NCI-H1048 (cell line): ENCODE results near the gene CHRNB1.

Experiments used
- DNase-seq: peaks from one replicate; lab custom pipeline; 2025; lab: John Stamatoyannopoulos, UW

The CHRNB1 gene, protein sequence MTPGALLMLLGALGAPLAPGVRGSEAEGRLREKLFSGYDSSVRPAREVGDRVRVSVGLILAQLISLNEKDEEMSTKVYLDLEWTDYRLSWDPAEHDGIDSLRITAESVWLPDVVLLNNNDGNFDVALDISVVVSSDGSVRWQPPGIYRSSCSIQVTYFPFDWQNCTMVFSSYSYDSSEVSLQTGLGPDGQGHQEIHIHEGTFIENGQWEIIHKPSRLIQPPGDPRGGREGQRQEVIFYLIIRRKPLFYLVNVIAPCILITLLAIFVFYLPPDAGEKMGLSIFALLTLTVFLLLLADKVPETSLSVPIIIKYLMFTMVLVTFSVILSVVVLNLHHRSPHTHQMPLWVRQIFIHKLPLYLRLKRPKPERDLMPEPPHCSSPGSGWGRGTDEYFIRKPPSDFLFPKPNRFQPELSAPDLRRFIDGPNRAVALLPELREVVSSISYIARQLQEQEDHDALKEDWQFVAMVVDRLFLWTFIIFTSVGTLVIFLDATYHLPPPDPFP

DNA sequence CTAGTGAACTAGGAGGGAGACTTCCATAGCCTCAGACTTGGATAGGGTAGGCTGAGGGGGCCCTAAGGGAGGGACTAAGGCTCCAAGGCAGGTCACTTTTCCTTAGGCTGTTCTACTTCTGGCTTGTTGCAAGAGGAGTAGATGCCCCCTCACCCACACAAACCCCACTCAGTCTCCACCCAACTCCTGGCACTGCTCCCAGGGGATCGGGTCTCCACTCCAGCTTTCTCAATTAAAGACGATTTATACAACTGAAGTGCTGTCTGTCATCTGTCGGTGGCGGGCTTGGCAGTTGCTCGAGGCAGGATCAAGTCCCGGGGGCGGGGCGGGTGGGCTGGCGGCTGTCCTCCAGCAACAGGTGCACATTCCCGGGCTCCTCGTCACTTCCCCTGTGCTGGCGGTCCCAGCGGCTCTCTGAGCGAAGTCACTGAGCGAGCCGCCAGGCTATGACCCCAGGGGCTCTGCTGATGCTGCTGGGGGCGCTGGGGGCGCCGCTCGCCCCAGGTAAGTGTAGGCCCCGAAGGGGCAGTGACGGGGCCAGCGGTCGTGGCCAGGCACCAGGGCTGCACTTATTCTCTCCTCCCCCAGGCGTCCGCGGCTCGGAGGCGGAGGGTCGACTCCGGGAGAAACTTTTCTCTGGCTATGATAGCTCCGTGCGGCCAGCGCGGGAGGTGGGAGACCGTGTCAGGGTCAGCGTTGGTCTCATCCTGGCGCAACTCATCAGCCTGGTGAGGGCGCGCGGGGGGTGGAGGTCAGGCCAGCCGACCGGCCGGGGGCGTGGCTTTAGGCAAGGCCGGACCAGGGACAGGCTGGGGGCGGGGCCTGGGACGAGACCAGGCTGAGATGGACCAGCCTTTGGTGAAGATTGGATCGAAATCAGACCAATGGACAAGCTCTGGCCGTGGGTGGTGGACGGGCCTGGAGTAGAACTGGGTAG, at the start of gene CHRNB1:
Gene CHRNB1 (plus strand): TSS at position 380 of the 937 bp plus-strand sequence. CDS start 67 bp downstream, at position 447.
- no peak for DNase-seq

- no peak for DNase-seq
Measured at GRCh38 chr17:7396147-7396546, 48.7 kb upstream of the CHRNB1 start.

GRCh38 chr17:7398612-7399011, 46.2 kb upstream of the CHRNB1 start:
- no peak for DNase-seq

DNA sequence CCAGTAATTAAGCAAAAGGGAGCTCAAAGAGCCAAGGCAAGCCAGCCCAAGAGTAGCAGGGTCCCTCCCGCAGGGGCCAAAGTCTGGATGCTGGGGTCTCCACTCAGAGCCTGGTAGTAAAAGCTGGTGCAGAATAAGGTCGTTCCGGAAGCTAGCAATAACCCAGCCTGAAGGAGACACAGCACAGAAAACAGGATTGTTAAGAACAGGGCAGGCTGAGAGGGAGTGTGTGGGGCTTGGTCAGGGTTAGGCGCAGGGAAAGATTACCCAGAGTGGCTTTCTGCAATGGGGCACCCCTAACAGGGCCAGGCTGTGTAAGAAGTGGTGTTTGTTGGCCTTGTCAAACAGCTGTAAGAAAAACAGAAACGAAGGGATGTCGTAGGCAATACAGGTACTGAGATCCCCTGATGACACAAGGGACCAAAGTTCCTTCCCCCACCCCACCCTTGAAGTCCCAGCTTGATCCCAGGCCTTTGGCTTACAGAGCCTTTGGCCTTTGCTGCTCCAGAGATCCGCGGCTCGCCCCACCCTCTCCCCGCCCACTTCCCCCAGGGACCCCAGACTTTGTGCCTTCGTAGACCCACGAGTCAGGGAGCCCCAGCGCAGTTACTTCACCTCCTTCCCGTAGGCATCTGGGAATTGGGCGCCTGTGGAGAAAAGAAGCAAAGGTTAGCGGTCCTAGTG, 41.7 kb upstream of the CHRNB1 start:
- DNase-seq = no peak

DNA sequence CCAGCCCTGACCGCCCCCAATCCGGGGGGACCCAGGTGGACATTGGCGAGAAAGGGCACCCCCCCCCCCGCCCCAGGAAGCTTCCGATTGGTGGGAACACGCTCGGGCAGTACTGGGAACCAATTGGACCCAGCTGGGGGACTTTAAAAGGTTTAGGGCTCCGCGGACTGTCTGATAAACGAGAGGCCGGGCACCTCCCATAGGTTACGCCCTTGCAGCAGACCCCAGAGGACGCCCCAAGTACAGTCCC, 41.2 kb upstream of the CHRNB1 start:
- no peak for DNase-seq

GRCh38 chr17:7403977-7404736, 40.7 kb upstream of the CHRNB1 start, which contains the start of gene TMEM256:
Gene TMEM256 (minus strand): TSS chr17:7404097. CDS start chr17:7404084, 13 bp downstream.
- peak; percentile 96 for DNase-seq

DNA sequence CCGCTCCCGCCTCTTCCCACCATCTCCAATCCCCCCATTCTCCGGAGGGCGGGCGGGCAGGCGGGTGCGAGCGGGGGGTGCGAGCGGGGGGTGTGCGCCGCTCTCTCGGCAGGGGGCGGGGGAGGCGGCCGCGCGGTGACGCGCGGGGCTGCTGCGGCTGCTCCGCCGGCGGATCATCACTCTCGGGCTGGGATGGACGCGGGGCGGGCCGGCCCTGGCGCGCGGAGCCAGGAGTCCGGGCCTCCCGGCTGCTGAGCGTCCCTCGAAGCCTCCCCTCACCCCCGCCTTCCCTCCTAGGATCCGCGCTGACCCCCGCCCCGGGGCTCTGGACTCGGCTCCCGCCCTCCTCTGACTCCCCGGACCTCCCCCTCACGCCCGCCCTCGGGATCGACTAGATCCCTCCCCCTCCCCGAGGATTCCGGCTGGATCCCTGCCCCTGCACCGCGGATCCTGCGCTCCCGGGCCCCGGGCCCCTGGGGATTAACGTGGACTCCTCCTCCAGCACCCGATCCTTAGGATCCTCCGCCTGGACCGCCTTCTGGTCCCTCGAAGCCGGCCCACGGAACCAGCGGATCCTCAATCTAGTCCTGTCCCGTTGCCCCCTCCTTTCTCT, 40.0 kb upstream of the CHRNB1 start:
- DNase-seq = peak; percentile 57

GRCh38 chr17:7405350-7406234, 39.3 kb upstream of the CHRNB1 start:
- no peak for DNase-seq

DNA sequence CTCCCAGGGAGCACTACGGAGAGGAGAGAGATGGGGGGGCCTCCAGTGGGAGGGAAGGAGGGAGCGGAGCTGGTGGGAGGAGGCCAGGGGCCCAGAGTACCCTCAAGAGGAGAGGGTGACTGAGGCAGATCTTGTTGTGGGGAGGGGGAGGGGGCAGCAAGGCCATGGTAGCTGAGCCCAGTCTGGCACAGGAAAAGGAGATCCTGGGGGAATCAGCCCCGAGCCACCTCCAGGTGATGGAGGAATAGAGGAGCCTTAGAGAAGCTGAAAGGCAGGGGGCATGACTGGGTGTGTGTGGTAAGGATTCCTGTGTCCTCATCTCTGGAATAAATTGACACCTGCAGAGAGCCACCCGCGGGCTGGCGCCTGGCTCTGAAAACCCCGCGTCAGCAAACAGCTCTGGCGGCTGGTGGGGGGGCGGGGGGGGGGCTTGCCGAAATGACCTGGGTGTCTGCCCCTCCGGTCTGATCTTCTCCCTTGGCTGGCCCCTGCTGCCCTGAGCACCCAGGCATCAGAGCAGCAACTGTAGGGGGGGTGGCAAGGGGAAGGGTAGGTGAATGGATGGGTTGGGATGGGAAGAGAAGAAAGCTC, 38.5 kb upstream of the CHRNB1 start:
- no peak for DNase-seq

- DNase-seq = no peak
Measured at GRCh38 chr17:7407082-7407481, 37.8 kb upstream of the CHRNB1 start.

DNA sequence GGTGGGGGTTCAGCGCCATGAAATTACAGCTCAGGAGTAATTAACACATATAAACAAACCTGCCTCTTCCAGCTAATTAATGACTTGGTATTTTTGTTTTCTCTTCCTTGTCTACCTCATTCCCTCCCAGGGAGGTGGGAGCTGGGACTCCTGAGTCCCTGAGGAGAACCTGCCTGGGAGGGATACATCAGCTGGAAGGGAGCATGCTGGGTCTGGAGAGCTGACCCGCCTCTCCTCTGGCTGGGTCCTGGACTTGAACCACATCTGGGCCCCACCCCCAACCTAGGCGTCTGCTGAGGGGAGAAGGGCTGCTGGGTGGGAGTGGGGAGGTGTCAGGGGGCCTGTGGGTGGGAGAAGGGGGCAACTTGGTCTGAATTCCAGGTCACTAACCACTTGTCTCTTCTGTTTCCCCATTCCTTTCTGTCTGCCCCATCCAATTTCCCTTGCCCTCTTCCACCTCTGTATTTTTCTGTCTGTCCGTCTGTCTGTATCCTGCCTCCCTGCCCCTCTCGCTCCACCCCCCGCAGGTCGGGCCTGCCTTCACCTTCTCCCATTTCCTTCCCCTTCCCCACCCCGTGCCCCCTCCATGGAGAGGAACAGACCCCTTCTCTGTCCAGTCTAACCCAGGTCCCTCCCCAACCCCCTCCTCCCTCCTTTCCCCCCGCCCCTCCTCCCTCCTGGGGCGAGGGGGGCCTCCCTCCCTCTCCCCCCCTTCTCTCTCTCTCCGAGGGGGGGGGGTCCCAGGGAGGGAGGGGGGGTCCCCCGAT, 37.2 kb upstream of the CHRNB1 start, which contains the start of gene NLGN2:
Gene NLGN2 (plus strand): TSS at position 361 of the 767 bp plus-strand sequence. CDS start 411 bp downstream, outside the sequence.
- no peak for DNase-seq

GRCh38 chr17:7408252-7408727, 36.6 kb upstream of the CHRNB1 start:
- DNase-seq = no peak

- DNase-seq = no peak
Measured at GRCh38 chr17:7408863-7409262, 36.0 kb upstream of the CHRNB1 start.

DNA sequence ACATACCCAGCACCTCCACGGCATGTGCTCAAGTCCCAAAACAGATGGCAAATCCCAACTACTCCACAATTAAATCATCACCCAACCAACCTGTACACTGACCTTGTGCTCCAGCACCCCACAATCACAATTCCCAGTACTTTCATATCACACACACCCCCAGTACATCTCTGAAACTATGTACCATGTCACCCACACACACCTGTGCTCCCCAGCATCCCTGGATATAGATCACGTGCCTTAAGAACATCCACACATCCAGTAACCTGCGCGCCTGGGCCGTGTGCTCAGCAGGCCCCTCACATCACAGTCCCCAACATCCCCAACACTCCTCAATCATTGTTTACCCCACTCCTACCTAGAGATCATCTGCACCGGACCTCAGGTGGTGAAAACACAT, 35.1 kb upstream of the CHRNB1 start:
- no peak for DNase-seq

GRCh38 chr17:7410634-7411426, 34.0 kb upstream of the CHRNB1 start:
- no peak for DNase-seq

DNA sequence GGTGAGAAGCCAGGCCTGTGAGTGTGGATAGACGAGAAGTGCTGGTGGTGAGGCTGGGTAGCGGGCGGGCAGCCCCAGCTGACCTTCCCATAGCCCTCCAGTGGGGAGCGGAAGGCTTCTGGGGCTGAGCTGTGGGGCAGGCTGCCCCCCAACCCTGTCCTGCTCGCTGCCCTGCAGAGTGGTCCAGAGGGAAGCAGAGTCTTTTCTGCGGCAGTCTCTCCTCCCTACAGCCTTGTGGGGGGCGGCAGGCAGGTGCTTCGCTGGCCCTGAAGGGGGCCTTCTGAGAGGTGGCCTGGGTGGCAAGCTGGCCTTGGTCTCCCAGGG, 33.5 kb upstream of the CHRNB1 start:
- DNase-seq = no peak

DNA sequence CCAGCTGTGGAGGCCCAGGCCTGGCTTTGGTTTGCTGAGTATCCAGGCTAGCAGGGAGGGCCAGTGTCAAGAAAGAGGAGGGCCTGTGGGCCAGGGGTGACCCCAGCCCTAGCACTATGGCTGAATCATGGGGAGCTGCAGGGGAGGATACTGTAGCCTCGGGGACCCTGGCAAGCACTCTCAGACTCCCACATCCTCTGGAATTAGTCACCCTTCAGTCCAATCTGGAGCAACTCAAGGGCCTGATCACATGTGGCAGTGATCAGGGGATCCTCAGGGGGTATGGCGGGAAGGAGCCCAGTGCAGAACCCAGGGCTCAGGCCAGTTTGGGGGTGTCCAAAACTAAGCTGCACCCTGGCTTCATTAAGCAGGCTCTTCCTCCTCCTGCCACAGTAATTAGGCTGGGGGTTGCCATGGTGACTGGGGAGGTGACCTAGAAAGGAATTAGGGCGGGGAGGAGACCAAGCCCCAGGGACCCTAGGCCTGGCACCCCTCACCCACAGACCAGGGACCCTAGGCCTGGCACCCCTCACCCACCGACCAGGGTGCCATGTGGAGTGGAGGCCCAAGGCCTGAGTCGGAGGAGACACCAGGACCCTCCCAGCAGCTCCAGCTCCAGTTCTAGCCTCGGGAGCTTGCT, 31.4 kb upstream of the CHRNB1 start:
- no peak for DNase-seq
